NB4 (cell line): Measurements from ENCODE around the gene PRG3.

ENCODE experiments used
- DNase-seq: peaks from one replicate; pipeline ENCODE4 v3.0.0; 2010; ENCODE audit warnings: low read depth
- H3K4me3 ChIP-seq: one replicate; pipeline ENCODE4 v1.5.1; 2011; ENCODE audit warnings: mild to moderate bottlenecking, low read depth, low read length, moderate library complexity
- CTCF ChIP-seq: IDR thresholded peaks from one replicate; pipeline ENCODE4 v1.5.1; 2012; ENCODE audit warnings: low read depth, low read length
- MAX ChIP-seq: IDR thresholded peaks from 2 replicates; pipeline ENCODE4 v1.6.1; 2011; ENCODE audit warnings: low read depth, low read length
- MYC ChIP-seq: IDR thresholded peaks from 2 replicates; pipeline ENCODE4 v1.6.1; 2011; ENCODE audit warnings: low read depth, low read length
- POLR2A ChIP-seq: IDR thresholded peaks from 2 replicates; pipeline ENCODE4 v1.6.1; 2011; ENCODE audit warnings: mild to moderate bottlenecking; ENCODE audit not compliant: insufficient read length; ENCODE audit errors: extremely low read depth

The PRG3 gene

GRCh38 chr11:57425565-57426438, 44.9 kb upstream of the PRG3 start:
- H3K4me3 ChIP-seq: peak overlapping the region; percentile 99
- TF ChIP-seq MAX: peak; percentile 67; the same call in 1 of the 2 replicates
- TF ChIP-seq POLR2A: no peak
- DNase-seq: peak; percentile 55

DNA sequence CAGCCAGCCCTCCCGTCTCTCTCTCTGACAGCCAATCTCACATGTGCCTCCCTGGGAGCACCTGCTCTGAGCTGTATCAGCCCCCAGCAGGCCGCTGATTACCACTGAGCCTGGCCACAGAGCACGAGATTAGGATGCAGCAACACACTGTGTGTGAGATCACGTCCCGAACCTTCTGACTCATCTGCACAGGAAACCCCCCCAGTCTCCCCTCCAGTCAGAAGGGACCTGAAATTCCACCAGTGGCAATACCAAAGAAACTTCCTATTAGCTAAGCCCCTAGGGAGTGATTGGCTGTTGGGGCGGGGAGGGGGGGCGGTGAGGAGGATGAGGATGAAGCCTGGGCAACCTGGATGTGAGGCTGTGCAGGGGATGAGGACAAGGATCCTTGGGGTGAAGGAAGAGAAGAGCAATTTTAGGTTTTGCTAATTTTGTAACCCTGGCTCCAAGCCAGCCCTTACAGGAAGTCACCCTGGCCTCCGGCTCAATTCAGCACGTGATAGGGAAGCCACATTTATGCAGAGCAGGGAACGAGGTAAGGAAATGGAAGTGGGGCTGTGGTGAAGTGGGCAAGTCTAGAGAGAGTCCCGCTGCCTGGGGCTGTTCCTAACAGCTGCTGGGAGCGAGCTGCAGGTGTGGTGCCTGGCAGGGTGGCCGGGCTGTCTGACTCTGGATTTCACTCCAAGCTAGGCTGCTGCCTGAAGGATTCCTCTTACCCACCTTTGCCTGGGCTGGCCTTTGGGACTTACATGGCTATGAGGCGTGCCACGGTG, 44.0 kb upstream of the PRG3 start:
- no peak for TF ChIP-seq CTCF
- no peak for TF ChIP-seq POLR2A
- TF ChIP-seq MAX: peak; percentile 99
- TF ChIP-seq MYC: peak; percentile 99
- H3K4me3 ChIP-seq: peak overlapping the region; percentile 99
- peak; percentile 99 for DNase-seq

DNA sequence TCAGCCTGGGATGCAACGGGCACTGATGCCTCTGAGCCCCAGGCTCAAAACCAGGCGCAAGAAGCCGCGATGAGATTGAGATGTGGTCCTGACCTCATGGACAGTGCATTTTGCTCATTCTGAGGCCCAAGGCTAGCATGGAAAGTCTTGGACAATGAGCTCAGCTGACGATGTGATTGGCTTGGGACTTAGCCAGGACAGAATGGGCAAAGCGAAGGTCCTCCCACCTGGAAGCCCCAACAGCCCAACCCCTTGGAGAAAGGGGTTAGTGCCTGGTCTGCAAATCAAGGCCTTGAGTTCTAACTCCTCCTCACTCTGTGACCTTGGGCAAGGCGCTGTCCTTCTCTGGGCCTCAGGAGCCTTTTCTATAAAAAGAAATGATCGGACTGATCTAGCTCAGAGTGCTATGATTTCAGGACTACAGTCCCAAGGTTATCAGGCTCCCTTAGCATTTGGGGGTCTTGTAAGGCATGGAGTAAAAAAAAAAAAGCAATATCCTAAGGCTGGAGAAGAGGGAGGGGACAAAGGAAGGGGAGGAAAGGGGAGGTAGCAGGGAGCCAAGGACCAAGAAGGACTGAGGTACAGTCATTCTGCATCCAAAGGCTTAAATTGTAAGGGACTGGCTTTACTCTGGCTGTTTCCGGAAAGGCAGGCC, 43.3 kb upstream of the PRG3 start:
- peak overlapping the region; percentile 99 for H3K4me3 ChIP-seq
- no peak for TF ChIP-seq CTCF
- no peak for TF ChIP-seq POLR2A
- TF ChIP-seq MYC: no peak
- TF ChIP-seq MAX: no peak
- no peak for DNase-seq

GRCh38 chr11:57422669-57423068, 41.7 kb upstream of the PRG3 start:
- TF ChIP-seq MAX (no peak), POLR2A (no peak), CTCF (no peak), MYC (no peak)
- H3K4me3 ChIP-seq: peak overlapping the region; percentile 99
- no peak for DNase-seq

DNA sequence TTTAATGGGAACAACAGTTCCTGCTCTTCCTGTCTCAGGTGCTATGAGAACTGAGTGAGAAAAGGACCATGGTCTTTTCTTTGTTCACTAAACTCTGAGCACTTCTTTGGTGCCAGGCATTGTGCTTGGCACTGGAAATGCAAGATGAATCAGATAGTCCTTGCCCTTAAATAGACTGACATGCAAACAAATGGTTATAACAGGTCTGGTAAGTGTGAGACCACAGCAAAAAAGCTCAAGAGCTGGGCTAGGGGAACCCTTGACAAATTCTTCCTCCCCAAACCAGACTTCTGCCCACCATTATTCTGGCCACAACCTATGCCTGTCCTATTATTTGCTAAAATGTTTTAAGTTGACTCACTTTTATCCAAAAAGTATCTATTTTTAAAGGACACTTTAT, 40.9 kb upstream of the PRG3 start:
- no peak for DNase-seq
- peak overlapping the region; percentile 99 for H3K4me3 ChIP-seq
- TF ChIP-seq CTCF: no peak
- TF ChIP-seq MYC: no peak
- TF ChIP-seq MAX: no peak
- no peak for TF ChIP-seq POLR2A

DNA sequence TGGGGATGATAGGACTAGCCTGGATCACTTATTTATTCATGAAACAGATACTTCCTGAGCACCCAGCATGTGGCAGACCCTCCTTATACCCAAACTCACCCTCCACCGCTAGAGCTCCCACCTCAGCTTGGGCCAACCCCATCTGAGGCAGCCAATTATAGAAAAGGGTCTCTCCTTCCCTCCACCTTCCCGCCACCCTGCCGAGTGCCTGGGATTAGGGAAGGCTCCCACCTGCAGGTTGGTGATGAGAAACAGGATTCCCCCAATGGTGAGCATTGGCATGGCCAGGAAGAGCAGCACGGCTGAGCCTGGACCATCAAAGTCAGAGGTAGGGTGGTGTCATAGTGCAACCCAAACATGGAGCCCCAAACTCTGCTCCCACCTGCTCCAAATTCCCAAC, 40.1 kb upstream of the PRG3 start:
- TF ChIP-seq MYC: no peak
- TF ChIP-seq MAX: no peak
- no peak overlapping the region for H3K4me3 ChIP-seq
- DNase-seq: no peak
